Ishikawa (cell line): ENCODE measurements around the gene DCTN5.

ENCODE experiments used
- CEBPB ChIP-seq: IDR thresholded peaks from 2 replicates; pipeline ENCODE4 v1.6.1; 2012
- CREB1 ChIP-seq: IDR thresholded peaks from 2 replicates; pipeline ENCODE4 v1.6.1; 2012; ENCODE audit warnings: low read depth
- EGR1 ChIP-seq: IDR thresholded peaks from 2 replicates; pipeline ENCODE4 v1.6.1; 2012
- EP300 ChIP-seq: IDR thresholded peaks from 2 replicates; pipeline ENCODE4 v1.6.1; 2012; ENCODE audit warnings: borderline replicate concordance
- FOXM1 ChIP-seq: IDR thresholded peaks from 2 replicates; pipeline ENCODE4 v1.6.1; 2012; ENCODE audit warnings: low read depth, borderline replicate concordance
- NFIC ChIP-seq: IDR thresholded peaks from 2 replicates; pipeline ENCODE4 v1.6.1; 2012
- RAD21 ChIP-seq: IDR thresholded peaks from 2 replicates; pipeline ENCODE4 v1.6.1; 2012; ENCODE audit warnings: low read depth
- TAF1 ChIP-seq: IDR thresholded peaks from 2 replicates; pipeline ENCODE4 v1.6.1; 2012; ENCODE audit warnings: low read depth, mild to moderate bottlenecking
- TCF12 ChIP-seq: IDR thresholded peaks from 2 replicates; pipeline ENCODE4 v1.6.1; 2012; ENCODE audit warnings: low read depth
- TEAD4 ChIP-seq: IDR thresholded peaks from 2 replicates; pipeline ENCODE4 v1.6.1; 2012
- YY1 ChIP-seq: IDR thresholded peaks from 2 replicates; pipeline ENCODE4 v1.6.1; 2012; ENCODE audit warnings: low read depth
- ZBTB7A ChIP-seq: IDR thresholded peaks from 2 replicates; pipeline ENCODE4 v1.6.1; 2012; ENCODE audit warnings: low read depth
- TF ChIP-seq, protein P1 (sequence below): IDR thresholded peaks from 2 replicates; pipeline ENCODE4 v1.6.1; 2012
- TF ChIP-seq, protein P2 (sequence below): IDR thresholded peaks from 2 replicates; pipeline ENCODE4 v1.6.1; 2012; ENCODE audit warnings: low read depth, mild to moderate bottlenecking
- TF ChIP-seq, protein P3 (sequence below): IDR thresholded peaks from 2 replicates; pipeline ENCODE4 v1.6.1; 2012

The DCTN5 gene

DNA sequence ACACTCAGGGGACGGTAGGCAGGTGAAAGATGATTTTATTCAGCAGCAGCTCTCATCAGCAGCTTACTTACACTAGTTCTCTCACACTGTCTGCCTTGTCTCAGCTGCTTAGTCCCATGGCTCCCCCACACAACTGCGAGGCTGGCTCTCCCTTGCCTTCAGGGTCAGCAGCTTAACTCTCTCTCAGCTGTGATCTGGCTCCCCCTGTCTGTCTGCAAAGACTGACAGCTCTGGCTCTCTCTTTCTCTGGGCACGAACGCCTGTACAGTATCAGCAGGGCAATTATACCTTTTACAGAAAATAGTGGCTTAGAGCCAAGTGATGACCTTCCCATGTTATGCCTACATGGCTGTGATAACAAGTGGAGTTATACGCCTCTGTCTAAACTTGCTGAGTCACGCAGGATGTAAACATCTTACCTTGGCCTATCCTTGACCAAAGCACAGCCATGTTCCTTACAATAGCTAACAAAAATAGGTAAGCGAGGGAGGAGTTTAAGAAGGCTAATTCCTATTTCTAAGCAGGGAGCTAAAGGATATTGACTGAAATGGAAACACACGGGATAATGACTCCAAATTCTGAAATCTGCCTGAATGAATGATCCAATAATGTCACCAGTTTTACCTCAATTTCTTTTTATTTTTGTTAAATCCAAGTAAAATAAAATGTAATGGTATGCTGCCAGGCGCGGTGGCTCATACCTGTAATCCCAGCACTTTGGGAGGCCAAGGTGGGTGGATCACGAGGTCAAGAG is 44.1 kb upstream of the DCTN5 start:
- TF ChIP-seq, protein P1, sequence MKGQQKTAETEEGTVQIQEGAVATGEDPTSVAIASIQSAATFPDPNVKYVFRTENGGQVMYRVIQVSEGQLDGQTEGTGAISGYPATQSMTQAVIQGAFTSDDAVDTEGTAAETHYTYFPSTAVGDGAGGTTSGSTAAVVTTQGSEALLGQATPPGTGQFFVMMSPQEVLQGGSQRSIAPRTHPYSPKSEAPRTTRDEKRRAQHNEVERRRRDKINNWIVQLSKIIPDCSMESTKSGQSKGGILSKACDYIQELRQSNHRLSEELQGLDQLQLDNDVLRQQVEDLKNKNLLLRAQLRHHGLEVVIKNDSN, result no peak
- TF ChIP-seq CREB1, result no peak

DNA sequence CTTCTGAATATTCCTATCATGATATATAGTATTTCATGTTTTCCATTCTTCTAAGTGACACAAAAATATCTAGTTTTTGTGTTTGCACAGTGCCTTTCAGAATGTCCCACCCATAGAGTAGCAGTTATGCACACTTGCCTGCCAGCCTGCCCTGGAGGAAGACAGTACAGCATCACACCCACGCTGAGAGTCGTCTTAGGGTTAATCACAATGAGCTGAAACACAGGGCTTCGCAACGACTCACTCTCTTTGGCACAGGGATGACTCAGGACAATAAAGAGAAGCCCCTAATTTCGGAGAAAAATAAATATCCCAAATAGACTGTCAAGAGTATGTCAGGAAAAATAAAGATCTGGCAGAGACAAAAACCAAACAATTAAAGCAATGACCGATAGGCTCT is 33.5 kb upstream of the DCTN5 start:
- TF ChIP-seq NFIC (no peak), CEBPB (no peak), FOXM1 (no peak), YY1 (no peak), TCF12 (no peak), EGR1 (no peak), TEAD4 (no peak), ZBTB7A (no peak)
- TF ChIP-seq, protein P2, sequence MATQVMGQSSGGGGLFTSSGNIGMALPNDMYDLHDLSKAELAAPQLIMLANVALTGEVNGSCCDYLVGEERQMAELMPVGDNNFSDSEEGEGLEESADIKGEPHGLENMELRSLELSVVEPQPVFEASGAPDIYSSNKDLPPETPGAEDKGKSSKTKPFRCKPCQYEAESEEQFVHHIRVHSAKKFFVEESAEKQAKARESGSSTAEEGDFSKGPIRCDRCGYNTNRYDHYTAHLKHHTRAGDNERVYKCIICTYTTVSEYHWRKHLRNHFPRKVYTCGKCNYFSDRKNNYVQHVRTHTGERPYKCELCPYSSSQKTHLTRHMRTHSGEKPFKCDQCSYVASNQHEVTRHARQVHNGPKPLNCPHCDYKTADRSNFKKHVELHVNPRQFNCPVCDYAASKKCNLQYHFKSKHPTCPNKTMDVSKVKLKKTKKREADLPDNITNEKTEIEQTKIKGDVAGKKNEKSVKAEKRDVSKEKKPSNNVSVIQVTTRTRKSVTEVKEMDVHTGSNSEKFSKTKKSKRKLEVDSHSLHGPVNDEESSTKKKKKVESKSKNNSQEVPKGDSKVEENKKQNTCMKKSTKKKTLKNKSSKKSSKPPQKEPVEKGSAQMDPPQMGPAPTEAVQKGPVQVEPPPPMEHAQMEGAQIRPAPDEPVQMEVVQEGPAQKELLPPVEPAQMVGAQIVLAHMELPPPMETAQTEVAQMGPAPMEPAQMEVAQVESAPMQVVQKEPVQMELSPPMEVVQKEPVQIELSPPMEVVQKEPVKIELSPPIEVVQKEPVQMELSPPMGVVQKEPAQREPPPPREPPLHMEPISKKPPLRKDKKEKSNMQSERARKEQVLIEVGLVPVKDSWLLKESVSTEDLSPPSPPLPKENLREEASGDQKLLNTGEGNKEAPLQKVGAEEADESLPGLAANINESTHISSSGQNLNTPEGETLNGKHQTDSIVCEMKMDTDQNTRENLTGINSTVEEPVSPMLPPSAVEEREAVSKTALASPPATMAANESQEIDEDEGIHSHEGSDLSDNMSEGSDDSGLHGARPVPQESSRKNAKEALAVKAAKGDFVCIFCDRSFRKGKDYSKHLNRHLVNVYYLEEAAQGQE, result no peak
- TF ChIP-seq, protein P1, result no peak

DNA sequence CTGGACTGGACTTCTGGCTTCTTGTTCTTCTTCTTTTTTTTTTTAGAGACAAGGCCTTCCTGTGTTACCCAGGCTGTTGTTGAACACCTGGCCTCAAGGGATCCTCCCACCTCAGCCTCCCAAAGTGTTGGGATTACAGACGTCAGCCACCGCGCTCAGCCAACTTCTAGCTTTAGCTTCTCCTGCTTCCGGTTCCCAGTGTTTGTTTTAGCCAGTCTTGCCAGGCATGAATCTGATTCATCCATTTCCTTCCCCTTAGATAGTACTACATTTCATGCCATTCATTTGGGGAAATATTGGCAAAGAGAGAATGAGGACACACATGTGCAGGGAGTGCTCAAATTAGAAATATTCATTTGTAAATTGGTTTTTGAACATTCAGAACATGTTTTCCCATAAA is 33.1 kb upstream of the DCTN5 start:
- TF ChIP-seq, protein P2, result no peak
- TF ChIP-seq FOXM1 (no peak), ZBTB7A (no peak), CEBPB (no peak), NFIC (no peak), EP300 (no peak), TEAD4 (no peak), TCF12 (no peak), RAD21 (no peak), TAF1 (no peak), YY1 (no peak), EGR1 (no peak), CREB1 (no peak)
- TF ChIP-seq, protein P3, sequence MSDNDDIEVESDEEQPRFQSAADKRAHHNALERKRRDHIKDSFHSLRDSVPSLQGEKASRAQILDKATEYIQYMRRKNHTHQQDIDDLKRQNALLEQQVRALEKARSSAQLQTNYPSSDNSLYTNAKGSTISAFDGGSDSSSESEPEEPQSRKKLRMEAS, result no peak
- TF ChIP-seq, protein P1, result no peak

DNA sequence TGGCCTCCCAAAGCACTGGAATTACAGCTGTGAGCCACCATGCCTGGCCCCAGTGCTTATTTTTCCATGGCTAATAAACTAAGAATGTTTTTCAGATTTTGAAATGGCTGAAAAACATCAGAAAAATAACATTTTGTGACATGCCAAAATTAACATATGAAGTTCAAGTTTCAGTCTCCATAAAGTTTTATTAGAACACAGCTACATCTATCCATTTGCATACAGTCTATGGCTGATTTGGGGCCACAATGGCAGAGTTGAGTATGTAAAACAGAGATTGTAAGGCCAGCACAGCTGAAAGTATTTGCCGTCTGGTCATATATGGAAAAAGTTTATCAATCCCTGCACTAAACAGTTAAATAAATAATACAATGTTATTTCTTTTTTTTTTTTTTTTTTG is 31.3 kb upstream of the DCTN5 start:
- TF ChIP-seq CEBPB, result no peak

DNA sequence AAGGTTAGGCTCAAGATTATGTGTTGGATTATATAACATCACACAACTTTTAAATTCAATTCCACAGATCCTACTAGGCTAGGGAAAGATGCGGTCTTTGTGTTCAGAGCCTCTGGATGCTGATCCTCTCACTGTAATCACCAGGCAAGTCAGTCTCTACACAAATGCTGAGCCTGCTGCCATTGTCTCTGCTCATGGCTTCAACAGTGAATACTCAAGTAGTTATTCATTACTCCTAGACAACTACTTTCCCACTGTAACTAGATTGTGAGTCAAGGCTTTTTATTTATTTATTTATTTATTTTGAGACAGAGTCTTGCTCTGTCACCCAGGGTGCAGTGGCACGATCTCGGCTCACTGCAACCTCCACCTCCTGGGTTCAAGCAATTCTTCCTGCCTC is 29.3 kb upstream of the DCTN5 start:
- TF ChIP-seq FOXM1, result no peak
- TF ChIP-seq NFIC, result no peak
- no peak for TF ChIP-seq EGR1
- TF ChIP-seq ZBTB7A, result no peak
- TF ChIP-seq, protein P3, result no peak
- no peak for TF ChIP-seq CREB1

DNA sequence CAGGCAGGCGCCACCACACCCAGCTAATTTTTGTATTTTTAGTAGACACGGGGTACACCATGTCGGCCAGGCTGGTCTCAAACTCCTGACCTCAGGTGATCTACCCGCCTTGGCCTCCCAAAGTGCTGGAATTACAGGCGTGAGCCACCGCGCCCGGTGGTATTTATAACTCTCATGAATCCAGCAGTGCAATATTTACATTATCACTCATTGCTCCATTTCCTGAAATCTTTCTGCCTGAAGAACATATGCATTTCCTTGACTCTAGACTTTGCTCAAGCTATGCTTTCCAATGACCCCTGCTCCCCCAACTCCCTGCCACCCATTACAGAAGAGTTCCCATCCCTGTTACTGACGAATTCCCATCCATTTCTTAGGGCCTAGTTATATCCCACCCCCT is 25.5 kb upstream of the DCTN5 start:
- TF ChIP-seq TEAD4 (no peak), RAD21 (no peak), EGR1 (no peak), NFIC (no peak), TCF12 (no peak), EP300 (no peak), YY1 (no peak)

DNA sequence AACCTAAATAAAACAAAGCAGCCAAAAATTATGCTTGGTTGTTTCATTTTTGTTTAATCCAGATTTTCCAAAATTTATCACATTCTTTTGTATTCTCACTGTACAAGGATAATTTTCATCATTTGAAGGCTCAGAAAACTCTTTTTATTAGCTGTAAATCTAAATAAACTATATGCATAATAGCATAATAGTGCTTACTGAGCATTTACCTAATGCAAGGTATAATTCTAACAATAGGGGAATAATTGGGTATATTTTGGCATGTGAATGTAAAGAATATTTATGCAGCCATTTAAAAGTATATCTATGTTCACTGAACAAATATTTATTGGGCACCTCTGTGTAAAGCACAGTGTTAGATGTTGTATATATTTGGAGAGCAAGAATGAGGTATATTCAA is 17.2 kb upstream of the DCTN5 start:
- no peak for TF ChIP-seq TAF1
- no peak for TF ChIP-seq CREB1
- no peak for TF ChIP-seq CEBPB
- no peak for TF ChIP-seq EP300
- TF ChIP-seq NFIC, result no peak
